Adrenal gland (tissue), 12 donors: ENCODE measurements around the gene PRDM1. TPM values are rescaled to one million over a fixed set of nuclear protein-coding genes. Genes with fewer than 3 reads are reported as not detected.

Experiments
- DNase-seq, 7 donors: peaks; one replicate each; pipeline ENCODE4 v3.0.0-alpha.2; 2019 to 2020
- H3K27ac ChIP-seq, 5 donors: fragments of 200-600 bp; sonication (generic) in 4 of 5; 1 replicate in 3 of 5; 2 replicates in 2 of 5; pipeline versions ENCODE4 v1.5.1 to v1.8.0; 2016 to 2020; ENCODE audit warnings: mild to moderate bottlenecking in 1 of 5
- H3K27me3 ChIP-seq: fragments of 200-600 bp; 2 replicates; pipeline ENCODE4 v1.8.0; 2021
- H3K36me3 ChIP-seq, 2 donors: fragments of 200-600 bp; replicated peaks in 1 of 2; 1 replicate in 1 of 2; 2 replicates in 1 of 2; pipeline versions ENCODE4 v1.5.1 to v1.8.0; 2018 to 2022
- H3K4me1 ChIP-seq, 2 donors: fragments of 200-600 bp; replicated peaks in 1 of 2; 1 replicate in 1 of 2; 2 replicates in 1 of 2; pipeline versions ENCODE4 v1.5.1 to v1.8.0; 2018 to 2021
- H3K4me3 ChIP-seq, 4 donors: fragments of 200-600 bp; sonication (generic) in 3 of 4; one replicate each; pipeline ENCODE4 v1.5.1; 2016 to 2018
- H3K9me3 ChIP-seq, 3 donors: fragments of 200-600 bp; sonication (generic) in 1 of 3; replicated peaks in 1 of 3; 1 replicate in 2 of 3; 2 replicates in 1 of 3; pipeline versions ENCODE4 v1.5.1 to v1.8.0; 2016 to 2021
- POLR2A ChIP-seq, 2 donors: fragments of 450-650 bp; IDR thresholded peaks; one replicate each; pipeline ENCODE4 v1.6.1; 2017; ENCODE audit warnings: antibody characterized with exemption in 2 of 2, mild to moderate bottlenecking in 2 of 2, moderate library complexity in 1 of 2
- WGBS, 4 donors: extraction: QIAGEN DNeasy Blood & Tissue Kit in 2 of 4; methylation state at CpG; one replicate each; pipeline versions ENCODE4 v1.1.5 to v1.1.7; 2013 to 2017; 5-methylcytosine and 5-hydroxymethylcytosine counted together
- intact Hi-C, 2 donors: fragments of 100-400 bp; cut with DNase I; formaldehyde crosslinking; loops; one replicate each; pipeline versions ENCODE4 v1.14.1 to v1.15.0; 2022 to 2023
- polyA plus RNA-seq, 3 donors: library from polyadenylated mRNA; stranded (reverse); fragments of 200-250 nt in 2 of 3; fragments of 350-450 nt in 1 of 3; fragmentation: Illumina TruSeq in 1 of 3; extraction: RNeasy Lipid Tissue Mini Kit (QIAGEN cat#74804) in 1 of 3; gene quantifications; one replicate each; pipeline ENCODE4 v1.2.3, GENCODE V29; 2013 to 2014
- total RNA-seq, 9 donors: library from RNA; depleted of rRNA in 4 of 9; stranded (reverse); fragments of >200 nt in 4 of 9; fragments of 120-200 nt in 1 of 9; fragmentation: NEBNext Ultra II Directional in 1 of 9; extraction: Animal tissue kit (Norgen Biotek cat#: 25700) in 1 of 9; gene quantifications; one replicate each; pipeline versions ENCODE4 v1.1.0 to v1.2.4, GENCODE V29; 2013 to 2023
- TF ChIP-seq, protein P1 (sequence below), 6 experiments: fragments of 450-650 bp in 4 of 6; fragments of 200-600 bp in 2 of 6; sonication (generic) in 1 of 6; IDR thresholded peaks; 1 replicate in 5 of 6; 2 replicates in 1 of 6; pipeline versions ENCODE4 v1.5.1 to v1.8.0; 2016 to 2021; ENCODE audit warnings: antibody characterized with exemption in 6 of 6, mild to moderate bottlenecking in 2 of 6, moderate library complexity in 1 of 6
- donor health status: healthy with polysubstance abuse.
- donor health status: Bipolar disorder and iron deficiency.
- donor health status: DM: yes; HTN: yes; CAD: no.
- donor health status: DM: no; HTN: no; CAD: no.
- donor health status: DM: no; HTN: no; CAD: no.
- donor health status: DM: yes; HTN: yes; CAD: no.

The PRDM1 gene
- total and polyA plus RNA-seq, 12 donors, result 0.40 to 7.5 (median 3.7) TPM

DNA sequence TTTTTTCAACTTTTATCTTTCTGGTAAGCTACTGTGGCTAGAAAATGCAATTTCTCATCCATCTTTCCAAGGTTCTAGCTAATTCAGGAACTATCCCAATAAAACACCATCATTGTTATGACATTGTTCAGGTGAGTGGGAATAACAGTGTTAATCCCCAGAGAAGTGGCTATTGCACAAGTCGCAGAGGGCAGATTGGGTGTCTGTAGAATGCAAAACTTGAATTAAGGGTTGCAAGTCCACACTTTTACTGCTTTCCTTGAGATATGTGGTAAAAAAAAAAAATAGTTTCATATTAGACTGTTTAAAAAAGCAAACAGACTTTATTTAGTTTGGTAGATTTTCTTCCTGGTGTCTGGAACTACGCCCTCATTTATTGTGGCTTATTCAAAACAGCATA, 41.1 kb upstream of the PRDM1 start:
- Histone ChIP-seq H3K4me3 (no peak overlapping the region), H3K27me3 (no peaks in the 10 kb centered on the region), H3K36me3 (no peaks in the 10 kb centered on the region), H3K4me1 (no peaks in the 10 kb centered on the region), H3K9me3 (no peaks in the 10 kb centered on the region), H3K27ac (no peak overlapping the region)
- TF ChIP-seq, protein P1, sequence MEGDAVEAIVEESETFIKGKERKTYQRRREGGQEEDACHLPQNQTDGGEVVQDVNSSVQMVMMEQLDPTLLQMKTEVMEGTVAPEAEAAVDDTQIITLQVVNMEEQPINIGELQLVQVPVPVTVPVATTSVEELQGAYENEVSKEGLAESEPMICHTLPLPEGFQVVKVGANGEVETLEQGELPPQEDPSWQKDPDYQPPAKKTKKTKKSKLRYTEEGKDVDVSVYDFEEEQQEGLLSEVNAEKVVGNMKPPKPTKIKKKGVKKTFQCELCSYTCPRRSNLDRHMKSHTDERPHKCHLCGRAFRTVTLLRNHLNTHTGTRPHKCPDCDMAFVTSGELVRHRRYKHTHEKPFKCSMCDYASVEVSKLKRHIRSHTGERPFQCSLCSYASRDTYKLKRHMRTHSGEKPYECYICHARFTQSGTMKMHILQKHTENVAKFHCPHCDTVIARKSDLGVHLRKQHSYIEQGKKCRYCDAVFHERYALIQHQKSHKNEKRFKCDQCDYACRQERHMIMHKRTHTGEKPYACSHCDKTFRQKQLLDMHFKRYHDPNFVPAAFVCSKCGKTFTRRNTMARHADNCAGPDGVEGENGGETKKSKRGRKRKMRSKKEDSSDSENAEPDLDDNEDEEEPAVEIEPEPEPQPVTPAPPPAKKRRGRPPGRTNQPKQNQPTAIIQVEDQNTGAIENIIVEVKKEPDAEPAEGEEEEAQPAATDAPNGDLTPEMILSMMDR (IDR thresholded peaks at IDR 0.05), result no peak
- TF ChIP-seq POLR2A (IDR thresholded peaks at IDR 0.05), result no peak
- WGBS, 4 donors, result 83 to 90% (median 88%) methylated on average over 2 of the region's 2 CpGs
- no peak for DNase-seq
- intact Hi-C loops, result no loop called here

DNA sequence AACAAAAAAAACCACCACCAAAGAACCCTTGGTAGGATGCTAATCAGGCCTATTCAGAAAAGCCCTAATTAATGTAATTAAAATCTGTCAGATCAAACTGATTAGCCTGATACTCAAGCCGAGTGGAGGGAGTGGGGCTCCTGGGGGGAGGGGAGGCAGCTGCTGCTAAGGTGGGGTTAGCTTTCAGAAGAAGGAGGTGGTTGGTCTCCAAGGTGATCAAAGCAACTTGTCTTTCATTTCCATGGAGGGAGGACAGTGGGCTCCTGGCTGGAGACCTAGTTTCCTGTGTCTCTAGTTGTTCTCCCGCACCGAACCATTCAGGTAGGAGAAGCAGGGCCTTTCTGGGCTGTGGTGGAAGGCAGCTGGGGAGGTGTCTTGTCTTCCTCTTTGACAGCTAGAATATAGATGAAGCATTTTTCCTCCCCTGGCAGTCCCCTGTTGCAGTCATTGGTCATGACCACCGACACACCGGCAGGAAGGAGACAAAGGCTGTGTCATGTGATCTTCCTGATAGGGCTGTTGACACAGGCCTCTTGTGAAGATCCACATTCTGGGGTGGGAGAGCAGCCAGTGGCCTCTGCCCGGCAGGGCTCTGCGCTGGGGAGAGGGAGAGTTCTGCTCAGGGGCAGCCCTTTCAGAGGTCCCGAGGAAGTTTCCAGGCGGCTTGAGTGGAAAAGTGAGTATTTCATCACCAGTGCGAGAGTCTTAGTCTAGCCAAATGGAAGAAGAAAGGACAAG, 39.9 kb upstream of the PRDM1 start:
- Histone ChIP-seq H3K27me3 (no peaks in the 10 kb centered on the region), H3K27ac (no peak overlapping the region), H3K36me3 (no peaks in the 10 kb centered on the region), H3K9me3 (no peaks in the 10 kb centered on the region), H3K4me1 (no peaks in the 10 kb centered on the region), H3K4me3 (no peak overlapping the region)
- 70 to 79% (median 74%) methylated on average over 8 to 10 of the region's 10 CpGs for WGBS, 4 donors
- intact Hi-C loops, result no loop called here
- DNase-seq, result no peak
- no peak for TF ChIP-seq POLR2A (IDR thresholded peaks at IDR 0.05)
- TF ChIP-seq, protein P1 (IDR thresholded peaks at IDR 0.05), result no peak

DNA sequence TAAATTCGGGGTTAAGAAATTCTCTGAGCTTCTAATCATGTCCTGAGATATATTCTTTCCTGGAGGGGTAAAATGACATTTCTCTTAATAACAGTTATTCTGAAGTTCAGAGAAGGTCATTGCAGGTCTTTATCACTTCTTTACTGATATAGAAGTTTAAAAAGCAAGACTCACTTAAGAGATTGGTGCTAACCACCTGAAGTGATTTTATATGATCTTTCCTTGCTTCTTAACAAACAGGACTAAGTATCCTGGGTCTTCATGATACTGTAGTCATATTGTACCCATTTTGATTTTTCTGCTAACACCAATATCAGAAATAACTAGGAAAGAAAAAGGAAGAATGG, 39.3 kb upstream of the PRDM1 start:
- H3K36me3 ChIP-seq, result no peaks in the 10 kb centered on the region
- H3K9me3 ChIP-seq, result no peaks in the 10 kb centered on the region
- 69 to 95% (median 82%) methylated on average over 1 of the region's 1 CpG for WGBS, 4 donors
- H3K4me1 ChIP-seq, result no peaks in the 10 kb centered on the region
- no peak for TF ChIP-seq POLR2A (IDR thresholded peaks at IDR 0.05)
- TF ChIP-seq, protein P1 (IDR thresholded peaks at IDR 0.05), result no peak
- no peaks in the 10 kb centered on the region for H3K27me3 ChIP-seq
- DNase-seq, result no peak
- H3K4me3 ChIP-seq, result no peak overlapping the region
- intact Hi-C loops, result no loop called here
- H3K27ac ChIP-seq, result no peak overlapping the region

GRCh38 chr6:106048336-106048735, 37.8 kb upstream of the PRDM1 start:
- 74 to 83% (median 81%) methylated on average over 2 of the region's 2 CpGs for WGBS, 4 donors
- no peaks in the 10 kb centered on the region for H3K36me3 ChIP-seq
- no peaks in the 10 kb centered on the region for H3K4me1 ChIP-seq

More at GRCh38 chr6:106048336-106048735, 37.8 kb upstream of the PRDM1 start:
- no peaks in the 10 kb centered on the region for H3K9me3 ChIP-seq
- DNase-seq, result no peak
- H3K27me3 ChIP-seq, result no peaks in the 10 kb centered on the region
- intact Hi-C loops, result no loop called here
- no peak overlapping the region for H3K27ac ChIP-seq
- TF ChIP-seq, protein P1 (IDR thresholded peaks at IDR 0.05), result no peak
- no peak for TF ChIP-seq POLR2A (IDR thresholded peaks at IDR 0.05)
- H3K4me3 ChIP-seq, result no peak overlapping the region
